A549 (cell line): ENCODE data around the gene ZBED6. TPM values are rescaled to one million over a fixed set of nuclear protein-coding genes. Genes with fewer than 3 reads are reported as not detected.

Source experiments
- ATAC-seq, 2 experiments: fragments of 200-7000 bp in 1 of 2; fragments of >200 bp in 1 of 2; cut with Nextera tagmentation in 1 of 2; cut with Tn5 transposase in 1 of 2; 3 replicates each; pipeline versions ENCODE4 v1.8.0 to v1.9.1; 2018 to 2020; ENCODE audit warnings: mild to moderate bottlenecking in 1 of 2, moderate library complexity in 1 of 2
- CTCF ChIA-PET: fragments of 300-600 bp; sonication (Branson Sonifier 250); formaldehyde crosslinking; extraction: SDS; loops from one replicate; lab custom pipeline; 2021; ENCODE audit warnings: antibody characterized with exemption, inconsistent platforms; lab: Yijun Ruan, JAX
- POLR2A ChIA-PET: fragments of 350-600 bp; formaldehyde crosslinking; extraction: SDS; loops from one replicate; lab custom pipeline; 2021; ENCODE audit warnings: antibody characterized with exemption, inconsistent platforms; lab: Yijun Ruan, JAX
- DNase-seq, 2 experiments: peaks; one replicate each; pipeline versions ENCODE4 v3.0.0 to v3.0.0-alpha.2; 2011 to 2016; ENCODE audit warnings: low read depth in 1 of 2, low spot score in 1 of 2
- FAIRE-seq: peaks from 2 replicates; lab custom pipeline; 2011; peaks lifted over from hg19 to GRCh38; lab: Jason Lieb, UNC
- H3K27ac ChIP-seq, 2 experiments: fragments of >200 bp; sonication (Bioruptor Twin); formaldehyde crosslinking; 3 replicates each; pipeline ENCODE4 v1.5.1; 2016 to 2017
- H3K4me1 ChIP-seq: fragments of >200 bp; sonication (Bioruptor Twin); formaldehyde crosslinking; 3 replicates; pipeline ENCODE4 v1.6.1; 2016
- H3K4me2 ChIP-seq: fragments of >200 bp; sonication (Bioruptor Twin); formaldehyde crosslinking; 3 replicates; pipeline ENCODE4 v1.6.1; 2016
- H3K4me3 ChIP-seq: fragments of >200 bp; sonication (Bioruptor Twin); formaldehyde crosslinking; 3 replicates; pipeline ENCODE4 v1.5.1; 2016
- H3K9me3 ChIP-seq: fragments of >200 bp; sonication (Bioruptor Twin); formaldehyde crosslinking; 3 replicates; pipeline ENCODE4 v1.6.1; 2016
- CBX8 ChIP-seq: fragments of 200-600 bp; sonication (generic); IDR thresholded peaks from 2 replicates; pipeline ENCODE4 v1.6.1; 2016
- EHF ChIP-seq: fragments of 250-450 bp; sonication (Bioruptor Pico); IDR thresholded peaks from 2 replicates; pipeline ENCODE4 v1.5.0; 2020; ENCODE audit warnings: mild to moderate bottlenecking
- FOSB ChIP-seq: fragments of 250-450 bp; sonication (Bioruptor Pico); IDR thresholded peaks from 2 replicates; pipeline ENCODE4 v1.5.0; 2020; ENCODE audit warnings: mild to moderate bottlenecking, moderate library complexity
- FOSL2 ChIP-seq, 2 experiments: fragments of 450-650 bp in 1 of 2; fragments of >200 bp in 1 of 2; sonication (Bioruptor Twin) in 1 of 2; formaldehyde crosslinking; IDR thresholded peaks; 2 replicates each; pipeline versions ENCODE4 v1.5.0 to v1.6.1; 2016 to 2020; ENCODE audit warnings: mild to moderate bottlenecking in 1 of 2, moderate library complexity in 1 of 2
- GATA3 ChIP-seq: IDR thresholded peaks from 2 replicates; pipeline ENCODE4 v1.6.1; 2012; ENCODE audit warnings: borderline replicate concordance
- HEYL ChIP-seq: fragments of 250-450 bp; sonication (Bioruptor Pico); IDR thresholded peaks from 2 replicates; pipeline ENCODE4 v1.8.0; 2021; ENCODE audit warnings: mild to moderate bottlenecking, moderate library complexity
- HOXA7 ChIP-seq: fragments of 250-450 bp; sonication (Bioruptor Pico); IDR thresholded peaks from 2 replicates; pipeline ENCODE4 v1.5.0; 2020; ENCODE audit warnings: mild to moderate bottlenecking, moderate library complexity
- HOXB13 ChIP-seq: fragments of 250-450 bp; sonication (Bioruptor Pico); IDR thresholded peaks from 2 replicates; pipeline ENCODE4 v1.5.0; 2020; ENCODE audit warnings: low read depth, mild to moderate bottlenecking, moderate library complexity
- HOXB5 ChIP-seq: fragments of 250-450 bp; sonication (Bioruptor Pico); IDR thresholded peaks from 2 replicates; pipeline ENCODE4 v1.5.0; 2020; ENCODE audit warnings: mild to moderate bottlenecking, moderate library complexity
- KDM5A ChIP-seq: fragments of 200-600 bp; sonication (generic); IDR thresholded peaks from 2 replicates; pipeline ENCODE4 v1.6.1; 2016; ENCODE audit warnings: antibody characterized with exemption, mild to moderate bottlenecking
- PHF8 ChIP-seq: fragments of 200-600 bp; sonication (generic); IDR thresholded peaks from 2 replicates; pipeline ENCODE4 v1.6.1; 2016; ENCODE audit warnings: low read depth, mild to moderate bottlenecking, antibody characterized with exemption, moderate library complexity, borderline replicate concordance
- POLR2AphosphoS2 ChIP-seq: conservative IDR thresholded peaks from 2 replicates; pipeline ENCODE4 v1.6.1; 2012; ENCODE audit warnings: low read length, improper control_type of control experiment, inconsistent platforms
- RAD21 ChIP-seq, 2 experiments: fragments of >200 bp in 1 of 2; sonication (Bioruptor Twin) in 1 of 2; formaldehyde crosslinking in 1 of 2; IDR thresholded peaks in 1 of 2; conservative IDR thresholded peaks in 1 of 2; 2 replicates in 1 of 2; 3 replicates in 1 of 2; pipeline ENCODE4 v1.6.1; 2012 to 2018; ENCODE audit warnings: inconsistent platforms in 1 of 2
- RARB ChIP-seq: fragments of 250-450 bp; sonication (Bioruptor Pico); IDR thresholded peaks from 2 replicates; pipeline ENCODE4 v1.8.0; 2021; ENCODE audit warnings: mild to moderate bottlenecking, moderate library complexity
- RNF2 ChIP-seq: fragments of 200-600 bp; sonication (generic); IDR thresholded peaks from 2 replicates; pipeline ENCODE4 v1.6.1; 2016; ENCODE audit warnings: low read depth, mild to moderate bottlenecking, antibody characterized with exemption, moderate library complexity, borderline replicate concordance
- TFCP2L1 ChIP-seq: fragments of 250-450 bp; sonication (Bioruptor Pico); IDR thresholded peaks from 2 replicates; pipeline ENCODE4 v1.5.0; 2021; ENCODE audit warnings: mild to moderate bottlenecking
- TP53 ChIP-seq: fragments of 250-450 bp; sonication (Bioruptor Pico); IDR thresholded peaks from 2 replicates; pipeline ENCODE4 v1.5.0; 2021; ENCODE audit warnings: mild to moderate bottlenecking, moderate library complexity
- ZSCAN20 ChIP-seq: fragments of 250-450 bp; sonication (Bioruptor Pico); IDR thresholded peaks from 2 replicates; pipeline ENCODE4 v1.8.0; 2022; ENCODE audit warnings: mild to moderate bottlenecking, moderate library complexity
- WGBS: methylation state at CpG from one replicate; pipeline ENCODE4 v1.1.6; 2017; ENCODE audit errors: missing lambda C conversion rate; 5-methylcytosine and 5-hydroxymethylcytosine counted together
- polyA plus RNA-seq, 4 experiments: library from polyadenylated mRNA; depleted of rRNA in 3 of 4; stranded (reverse); fragments of >200 nt; fragmentation: RNase III in 1 of 4; extraction: RNeasy Plus Mini Kit Qiagen cat#74134 plus additional on column Dnase treatment in 1 of 4; gene quantifications; 2 replicates in 3 of 4; 3 replicates in 1 of 4; pipeline ENCODE4 v1.2.3, GENCODE V29; 2011 to 2017
- TF ChIP-seq, protein P1 (sequence below): fragments of >200 bp; sonication (Bioruptor Twin); formaldehyde crosslinking; IDR thresholded peaks from 3 replicates; pipeline ENCODE4 v1.6.1; 2016

Gene ZBED6
- polyA plus RNA-seq, 2 of the 4 experiments (the other 2 are of a cell fraction) = 1.7 to 10.6 TPM

DNA sequence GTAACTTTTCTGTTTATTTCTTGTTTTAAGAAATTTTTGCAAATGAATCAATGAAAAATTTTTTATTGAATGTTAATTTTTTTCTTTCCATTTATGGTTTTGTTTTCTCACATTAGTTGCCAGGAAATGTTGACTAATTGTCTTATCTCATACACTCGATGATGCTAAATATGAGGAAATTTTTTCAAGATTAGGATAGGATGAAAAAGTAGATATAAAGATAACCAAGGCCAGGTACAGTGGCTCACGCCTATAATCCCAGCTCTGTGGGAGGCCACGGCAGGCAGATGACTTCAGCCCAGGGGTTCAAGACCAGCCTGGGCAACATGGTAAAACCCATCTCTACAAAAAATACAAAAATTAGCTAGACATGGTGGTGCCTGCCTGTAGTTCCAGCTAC is 17.8 kb upstream of the ZBED6 start:
- FAIRE-seq (no peak), ATAC-seq (no peak), DNase-seq (no peak)
- ChIA-PET CTCF (interaction anchor here (1.0 to 1.8 kb wide), 5 partner anchors 9 to 273 kb away, joined by 3 to 9 read pairs (median 4); no protein-coding TSS in a partner anchor), POLR2A (no interaction called here)
- Histone ChIP-seq H3K4me1 (no peaks in the 10 kb centered on the region), H3K4me2 (no peak overlapping the region), H3K9me3 (no peaks in the 10 kb centered on the region), H3K4me3 (no peak overlapping the region), H3K27ac (no peak overlapping the region)
- TF ChIP-seq FOSL2 (IDR thresholded peaks at IDR 0.05) = no peak
- TF ChIP-seq FOSL2 (CRISPR knock-in tag; IDR thresholded peaks at IDR 0.05) = no peak
- no peak for TF ChIP-seq POLR2AphosphoS2
- TF ChIP-seq GATA3 = no peak
- no peak for TF ChIP-seq FOSB (CRISPR knock-in tag)
- TF ChIP-seq RNF2 = no peak
- no peak for TF ChIP-seq HOXA7
- 66% methylated on average over 3 of the region's 3 CpGs for WGBS

DNA sequence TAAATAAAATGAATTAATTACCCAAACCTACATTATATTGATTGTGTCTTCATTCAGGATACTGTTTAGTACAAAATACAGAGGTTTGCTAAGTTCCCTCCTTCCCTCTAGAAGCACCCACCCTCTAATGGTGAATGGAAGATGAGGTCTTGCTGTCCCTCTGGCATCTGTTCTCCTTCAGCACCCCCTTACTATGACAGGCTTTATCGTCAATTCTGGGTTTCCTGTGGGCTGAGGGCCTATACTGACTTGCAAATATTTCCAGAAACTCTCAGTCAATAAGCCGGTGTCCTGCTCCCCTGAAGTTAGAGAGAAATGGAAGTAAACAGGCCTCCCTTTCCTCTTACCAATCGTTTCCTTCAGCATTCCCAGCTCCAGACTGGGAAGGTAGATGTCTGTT is 17.3 kb upstream of the ZBED6 start:
- CTCF ChIA-PET = interaction anchor here (1.4 kb wide), 1 partner anchor 51 kb away, joined by 3 read pairs; no protein-coding TSS in a partner anchor
- Histone ChIP-seq H3K4me3 (no peak overlapping the region), H3K9me3 (no peaks in the 10 kb centered on the region), H3K4me2 (no peak overlapping the region), H3K27ac (no peak overlapping the region), H3K4me1 (no peaks in the 10 kb centered on the region)
- POLR2A ChIA-PET = no interaction called here
- DNase-seq (no peak), ATAC-seq (no peak), FAIRE-seq (no peak)
- WGBS = 72% methylated on average over 3 of the region's 3 CpGs
- no peak for TF ChIP-seq FOSB (CRISPR knock-in tag)
- no peak for TF ChIP-seq RAD21 (conservative IDR thresholded peaks at IDR 0.05 in 1 of 2, IDR thresholded peaks at IDR 0.05 in 1 of 2)
- TF ChIP-seq, protein P1, sequence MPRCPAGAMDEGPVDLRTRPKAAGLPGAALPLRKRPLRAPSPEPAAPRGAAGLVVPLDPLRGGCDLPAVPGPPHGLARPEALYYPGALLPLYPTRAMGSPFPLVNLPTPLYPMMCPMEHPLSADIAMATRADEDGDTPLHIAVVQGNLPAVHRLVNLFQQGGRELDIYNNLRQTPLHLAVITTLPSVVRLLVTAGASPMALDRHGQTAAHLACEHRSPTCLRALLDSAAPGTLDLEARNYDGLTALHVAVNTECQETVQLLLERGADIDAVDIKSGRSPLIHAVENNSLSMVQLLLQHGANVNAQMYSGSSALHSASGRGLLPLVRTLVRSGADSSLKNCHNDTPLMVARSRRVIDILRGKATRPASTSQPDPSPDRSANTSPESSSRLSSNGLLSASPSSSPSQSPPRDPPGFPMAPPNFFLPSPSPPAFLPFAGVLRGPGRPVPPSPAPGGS = no peak
- TF ChIP-seq HOXA7 = no peak
- TF ChIP-seq EHF (CRISPR knock-in tag) = no peak
- no peak for TF ChIP-seq KDM5A
- TF ChIP-seq POLR2AphosphoS2 = no peak
- no peak for TF ChIP-seq TFCP2L1 (CRISPR knock-in tag)
- no peak for TF ChIP-seq RARB (CRISPR knock-in tag)
- no peak for TF ChIP-seq TP53 (CRISPR knock-in tag)
- TF ChIP-seq CBX8 = no peak
- TF ChIP-seq HEYL = no peak
- no peak for TF ChIP-seq GATA3

DNA sequence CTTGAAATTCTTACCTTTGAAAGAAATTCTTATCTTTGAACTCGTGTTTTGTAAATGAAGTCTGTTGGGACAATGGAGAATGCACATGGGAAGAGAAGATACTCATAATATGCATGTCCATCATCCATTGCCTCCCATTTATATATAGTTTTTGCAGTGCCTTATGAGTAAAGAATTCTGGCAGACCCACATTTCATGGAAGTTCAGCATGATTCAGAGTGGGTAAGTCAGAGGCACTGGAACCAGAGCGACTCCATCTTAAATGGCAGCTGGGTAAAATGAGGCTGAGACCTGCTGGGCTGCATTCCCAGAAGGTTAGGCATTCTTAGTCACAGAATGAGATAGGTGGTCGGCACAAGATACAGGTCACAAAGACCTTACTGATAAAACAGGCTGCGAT is 16.6 kb upstream of the ZBED6 start:
- Histone ChIP-seq H3K4me3 (no peak overlapping the region), H3K27ac (no peak overlapping the region), H3K9me3 (no peaks in the 10 kb centered on the region), H3K4me2 (no peak overlapping the region), H3K4me1 (no peaks in the 10 kb centered on the region)
- WGBS = 78% methylated on average over 4 of the region's 4 CpGs
- TF ChIP-seq PHF8 (no peak), ZSCAN20 (CRISPR knock-in tag) (no peak), CBX8 (no peak), HOXB13 (CRISPR knock-in tag) (no peak)
- FAIRE-seq (no peak), ATAC-seq (no peak), DNase-seq (no peak)
- CTCF ChIA-PET = no interaction called here
- POLR2A ChIA-PET = no interaction called here

DNA sequence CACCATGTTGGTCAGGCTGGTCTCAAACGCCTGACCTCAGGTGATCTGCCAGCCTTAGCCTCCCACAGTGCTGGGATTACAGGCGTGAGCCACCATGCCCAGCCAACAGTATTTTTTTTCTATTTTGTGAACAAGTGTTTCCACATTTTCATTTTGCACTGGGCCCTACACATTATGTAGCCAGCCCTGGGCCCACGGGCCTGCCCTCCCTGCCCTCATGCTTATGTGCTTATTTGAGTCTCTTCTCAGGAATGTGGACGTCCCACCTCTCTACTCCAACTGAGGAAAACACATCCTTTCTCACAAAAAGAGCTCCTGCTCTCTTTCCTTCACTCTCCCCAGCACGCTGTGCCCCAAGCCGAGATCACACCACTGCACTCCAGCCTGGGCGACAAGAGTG is 13.5 kb upstream of the ZBED6 start:
- H3K4me3 ChIP-seq = no peak overlapping the region
- TF ChIP-seq TFCP2L1 (CRISPR knock-in tag) (no peak), HOXB5 (no peak), FOSL2 (IDR thresholded peaks at IDR 0.05) (no peak), FOSL2 (CRISPR knock-in tag; IDR thresholded peaks at IDR 0.05) (no peak)
- TF ChIP-seq, protein P1 = no peak
- DNase-seq = no peak
- POLR2A ChIA-PET = no interaction called here
- no peaks in the 10 kb centered on the region for H3K9me3 ChIP-seq
- CTCF ChIA-PET = interaction anchor here (0.6 to 0.7 kb wide), 2 partner anchors 12 to 1143 kb away, joined by 3 to 4 read pairs; no protein-coding TSS in a partner anchor
- no peak overlapping the region for H3K4me2 ChIP-seq
- WGBS = 68% methylated on average over 7 of the region's 7 CpGs
- no peak for ATAC-seq
- H3K27ac ChIP-seq = no peak overlapping the region
- H3K4me1 ChIP-seq = no peaks in the 10 kb centered on the region
- FAIRE-seq = no peak
